Measurements from ENCODE around the gene CAMK1D.
"Not testable (repeated sequence)": the region's sequence is repeated elsewhere in the genome, so short reads cannot be mapped to it uniquely, and the experiment has no call there.

GRCh38 chr10:12810046-12810445 is 460.7 kb downstream of the CAMK1D start:
- not testable (repeated sequence) for TF ChIP-seq CTCF (IDR thresholded peaks at IDR 0.05); NPAS2 (CRISPR knock-in tag; IDR thresholded peaks at IDR 0.05; ENCODE audit: borderline replicate concordance); KDM1A (IDR thresholded peaks at IDR 0.05; ENCODE audit: low read depth); SREBF2 (IDR thresholded peaks at IDR 0.05); POLR2A (IDR thresholded peaks at IDR 0.05; ENCODE audit: low read length); MYC (IDR thresholded peaks at IDR 0.05; ENCODE audit: borderline replicate concordance, low read length); CBX2 (IDR thresholded peaks at IDR 0.05; ENCODE audit: borderline replicate concordance, low read depth); RFX5 (IDR thresholded peaks at IDR 0.05); ATOH8 (CRISPR knock-in tag; IDR thresholded peaks at IDR 0.05; ENCODE audit: low read depth)
